Right lobe of liver (tissue), 6 donors: ENCODE measurements around the gene HLF. TPM values are rescaled to one million over a fixed set of nuclear protein-coding genes. Genes with fewer than 3 reads are reported as not detected.

Experiments
- ATAC-seq, 4 donors: fragments of 200-7000 bp; cut with Tn5 transposase; one replicate each; pipeline ENCODE4 v1.9.1; 2020; ENCODE audit warnings: mild to moderate bottlenecking in 4 of 4, moderate library complexity in 4 of 4
- DNase-seq, 3 donors: peaks; one replicate each; pipeline ENCODE4 v3.0.0-alpha.2; 2020
- H3K27ac ChIP-seq, 3 donors: fragments of 200-600 bp; one replicate each; pipeline ENCODE4 v1.8.0; 2022
- H3K27me3 ChIP-seq, 2 donors: fragments of 200-600 bp; one replicate each; pipeline ENCODE4 v1.8.0; 2022
- H3K36me3 ChIP-seq, 4 donors: fragments of 200-600 bp; sonication (generic) in 1 of 4; one replicate each; pipeline versions ENCODE4 v1.5.1 to v1.8.0; 2017 to 2022; ENCODE audit warnings: control low read depth in 1 of 4
- H3K4me1 ChIP-seq, 4 donors: fragments of 200-600 bp; sonication (generic) in 1 of 4; one replicate each; pipeline versions ENCODE4 v1.5.1 to v1.8.0; 2017 to 2022; ENCODE audit warnings: control low read depth in 1 of 4
- H3K4me3 ChIP-seq, 3 donors: fragments of 200-600 bp; one replicate each; pipeline ENCODE4 v1.8.0; 2022
- H3K9me3 ChIP-seq, 4 donors: fragments of 200-600 bp; sonication (generic) in 1 of 4; one replicate each; pipeline versions ENCODE4 v1.5.1 to v1.8.0; 2017 to 2022; ENCODE audit warnings: control low read depth in 1 of 4
- POLR2A ChIP-seq: fragments of 450-650 bp; IDR thresholded peaks from one replicate; pipeline ENCODE4 v1.6.1; 2017; ENCODE audit warnings: antibody characterized with exemption, mild to moderate bottlenecking
- WGBS: methylation state at CpG from one replicate; pipeline ENCODE4 v1.1.6; 2018; ENCODE audit warnings: low coverage, low lambda C conversion rate; ENCODE audit not compliant: insufficient coverage; ENCODE audit errors: missing lambda C conversion rate; 5-methylcytosine and 5-hydroxymethylcytosine counted together
- intact Hi-C, 2 donors: fragments of 100-400 bp; cut with DNase I; formaldehyde crosslinking; loops; one replicate each; pipeline versions ENCODE4 v1.11.2 to v1.14.1; 2022
- total RNA-seq, 6 experiments: library from RNA; depleted of rRNA in 2 of 6; stranded (reverse); fragments of >200 nt in 2 of 6; fragmentation: NEBNext Ultra II Directional in 3 of 6; extraction: Animal tissue kit (Norgen Biotek cat#: 25700) in 3 of 6; gene quantifications; one replicate each; pipeline versions ENCODE4 v1.1.0 to v1.2.4, GENCODE V29; 2016 to 2023
- TF ChIP-seq, protein P1 (sequence below), 4 donors: fragments of 200-600 bp in 3 of 4; fragments of 450-650 bp in 1 of 4; IDR thresholded peaks; one replicate each; pipeline versions ENCODE4 v1.5.1 to v1.8.0; 2016 to 2022; ENCODE audit warnings: antibody characterized with exemption in 4 of 4, mild to moderate bottlenecking in 2 of 4
- donor health status: DM: no; HTN: yes; CAD: no.
- donor health status: DM: no; HTN: no; CAD: no.
- donor health status: DM: no; HTN: no; CAD: no.
- donor health status: DM: no; HTN: yes; CAD: no.
- donor health status: DM: no; HTN: yes; CAD: no.

HLF gene
- total RNA-seq, 6 experiments from 2014 or later, result 16.4 to 96.9 (median 42.6) TPM

- peaks cover 0 to 8% (median 1%) of the 10 kb centered on the region in 4 donors for H3K36me3 ChIP-seq
- H3K4me3 ChIP-seq, result no peak overlapping the region
- intact Hi-C loops, result no loop called here
- TF ChIP-seq POLR2A, result no peak
- TF ChIP-seq, protein P1, sequence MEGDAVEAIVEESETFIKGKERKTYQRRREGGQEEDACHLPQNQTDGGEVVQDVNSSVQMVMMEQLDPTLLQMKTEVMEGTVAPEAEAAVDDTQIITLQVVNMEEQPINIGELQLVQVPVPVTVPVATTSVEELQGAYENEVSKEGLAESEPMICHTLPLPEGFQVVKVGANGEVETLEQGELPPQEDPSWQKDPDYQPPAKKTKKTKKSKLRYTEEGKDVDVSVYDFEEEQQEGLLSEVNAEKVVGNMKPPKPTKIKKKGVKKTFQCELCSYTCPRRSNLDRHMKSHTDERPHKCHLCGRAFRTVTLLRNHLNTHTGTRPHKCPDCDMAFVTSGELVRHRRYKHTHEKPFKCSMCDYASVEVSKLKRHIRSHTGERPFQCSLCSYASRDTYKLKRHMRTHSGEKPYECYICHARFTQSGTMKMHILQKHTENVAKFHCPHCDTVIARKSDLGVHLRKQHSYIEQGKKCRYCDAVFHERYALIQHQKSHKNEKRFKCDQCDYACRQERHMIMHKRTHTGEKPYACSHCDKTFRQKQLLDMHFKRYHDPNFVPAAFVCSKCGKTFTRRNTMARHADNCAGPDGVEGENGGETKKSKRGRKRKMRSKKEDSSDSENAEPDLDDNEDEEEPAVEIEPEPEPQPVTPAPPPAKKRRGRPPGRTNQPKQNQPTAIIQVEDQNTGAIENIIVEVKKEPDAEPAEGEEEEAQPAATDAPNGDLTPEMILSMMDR (IDR thresholded peaks at IDR 0.05), result no peak
- ATAC-seq (peak in 1 of 4 donors; percentile 51), DNase-seq (no peak)
- peak overlapping the region in 1 of 3 donors; percentile 33 for H3K27ac ChIP-seq
- H3K9me3 ChIP-seq, result no peaks in the 10 kb centered on the region
- WGBS, result 53% methylated on average over 7 of the region's 7 CpGs
- peaks cover 0 to 81% (median 19%) of the 10 kb centered on the region in 4 donors for H3K4me1 ChIP-seq
- H3K27me3 ChIP-seq, result no peaks in the 10 kb centered on the region
Measured at GRCh38 chr17:55275894-55276804, 11.4 kb downstream of the HLF start.

DNA sequence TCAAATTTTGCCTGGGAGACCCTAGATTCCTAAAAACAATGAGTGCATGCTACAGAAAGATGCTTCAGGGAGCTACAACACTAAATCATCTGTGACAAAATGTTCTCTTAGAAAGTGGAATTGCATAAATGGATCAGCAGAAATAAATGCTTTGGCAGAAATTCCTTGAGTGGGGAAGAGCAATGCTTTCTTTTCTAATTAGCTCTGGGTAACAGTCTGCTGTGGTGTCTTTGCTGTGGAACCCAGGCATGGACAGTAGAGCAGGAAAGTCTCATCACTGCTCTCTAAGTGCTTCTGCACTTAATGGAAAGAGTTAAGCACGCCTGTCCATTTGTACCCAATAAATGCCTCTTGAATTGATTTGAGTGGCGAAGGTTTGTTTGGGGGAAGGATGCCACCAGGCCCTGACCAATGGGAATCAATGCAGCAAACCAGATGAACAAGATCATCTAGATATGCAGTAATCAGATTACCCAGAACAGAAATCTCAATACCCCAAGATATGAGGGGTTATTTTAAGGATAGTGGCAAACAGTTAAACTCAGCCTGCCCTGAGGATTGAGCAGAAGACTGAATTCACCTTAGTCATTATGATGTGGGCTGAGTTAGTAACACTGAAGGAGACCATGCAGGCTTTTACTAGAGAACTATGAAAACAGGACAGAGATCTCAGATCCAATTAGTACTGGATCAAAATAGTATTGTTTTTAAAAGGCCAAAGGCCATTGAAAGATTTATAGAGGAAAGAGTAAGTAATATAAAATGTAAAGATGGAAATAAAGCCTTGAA, 13.6 kb downstream of the HLF start:
- Histone ChIP-seq H3K9me3 (no peaks in the 10 kb centered on the region), H3K36me3 (peaks cover 0 to 8% (median 1%) of the 10 kb centered on the region in 4 donors), H3K4me1 (peaks cover 0 to 82% (median 29%) of the 10 kb centered on the region in 4 donors), H3K27me3 (no peaks in the 10 kb centered on the region), H3K4me3 (no peak overlapping the region), H3K27ac (peak overlapping the region in 2 of 3 donors; percentile 1 to 11)
- 36% methylated on average over 2 of the region's 2 CpGs for WGBS
- ATAC-seq (no peak), DNase-seq (no peak)
- intact Hi-C loops, result no loop called here
- no peak for TF ChIP-seq POLR2A
- TF ChIP-seq, protein P1 (IDR thresholded peaks at IDR 0.05), result no peak

- WGBS, result 100% methylated on average over 1 of the region's 1 CpG
Measured at GRCh38 chr17:55279203-55279602, 14.4 kb downstream of the HLF start.

GRCh38 chr17:55279788-55280187, 15.0 kb downstream of the HLF start:
- peaks cover 0 to 6% (median 1%) of the 10 kb centered on the region in 4 donors for H3K36me3 ChIP-seq
- H3K4me1 ChIP-seq, result peaks cover 0 to 83% (median 29%) of the 10 kb centered on the region in 4 donors
- H3K27ac ChIP-seq, result no peak overlapping the region
- TF ChIP-seq, protein P1 (IDR thresholded peaks at IDR 0.05), result no peak
- no peak for TF ChIP-seq POLR2A
- DNase-seq (no peak), ATAC-seq (no peak)
- intact Hi-C loops, result no loop called here
- H3K9me3 ChIP-seq, result no peaks in the 10 kb centered on the region
- no peak overlapping the region for H3K4me3 ChIP-seq
- no peaks in the 10 kb centered on the region for H3K27me3 ChIP-seq
- 95% methylated on average over 2 of the region's 2 CpGs for WGBS

More at GRCh38 chr17:55279203-55279602, 14.4 kb downstream of the HLF start:
- Histone ChIP-seq H3K27me3 (no peaks in the 10 kb centered on the region), H3K4me3 (no peak overlapping the region), H3K9me3 (no peaks in the 10 kb centered on the region), H3K4me1 (peaks cover 0 to 83% (median 28%) of the 10 kb centered on the region in 4 donors), H3K27ac (no peak overlapping the region), H3K36me3 (peaks cover 0 to 8% (median 1%) of the 10 kb centered on the region in 4 donors)
- DNase-seq, result no peak
- ATAC-seq, result no peak
- TF ChIP-seq, protein P1 (IDR thresholded peaks at IDR 0.05), result no peak
- no peak for TF ChIP-seq POLR2A
- intact Hi-C loops, result no loop called here
